HEK293 (cell line): ENCODE measurements around the gene KIR3DL3.

ENCODE experiments used
- CTCF ChIA-PET: fragments of 350-600 bp; formaldehyde crosslinking; extraction: SDS; loops from one replicate; lab custom pipeline; 2021; ENCODE audit warnings: antibody characterized with exemption; lab: Yijun Ruan, JAX
- POLR2A ChIA-PET: fragments of 300-600 bp; formaldehyde crosslinking; extraction: SDS; loops from one replicate; lab custom pipeline; 2020; ENCODE audit warnings: antibody characterized with exemption, inconsistent platforms; lab: Yijun Ruan, JAX
- H3K27ac ChIP-seq: fragments of 200-500 bp; sonication (Bioruptor generic); 2 replicates; pipeline ENCODE4 v1.5.1; 2014; ENCODE audit warnings: low read depth, low read length, control low read depth, inconsistent platforms; ENCODE audit errors: extremely low read depth
- H3K36me3 ChIP-seq, 2 experiments: fragments of 200-500 bp in 1 of 2; sonication (Bioruptor generic) in 1 of 2; 1 replicate in 1 of 2; 2 replicates in 1 of 2; pipeline ENCODE4 v1.5.1; 2014 to 2017; ENCODE audit warnings: inconsistent platforms in 2 of 2, low read length in 2 of 2; ENCODE audit not compliant: control insufficient read depth in 2 of 2, insufficient read depth in 1 of 2
- H3K4me1 ChIP-seq: fragments of 200-500 bp; sonication (Bioruptor generic); 2 replicates; pipeline ENCODE4 v1.5.1; 2014; ENCODE audit warnings: mild to moderate bottlenecking, low read length, inconsistent platforms; ENCODE audit not compliant: control insufficient read depth, insufficient read depth
- H3K4me3 ChIP-seq: 2 replicates; pipeline ENCODE4 v1.5.1; 2011; ENCODE audit warnings: low read depth, mild to moderate bottlenecking, control low read depth, low read length, moderate library complexity
- H3K9me3 ChIP-seq: fragments of 200-500 bp; sonication (Bioruptor generic); 2 replicates; pipeline ENCODE4 v1.5.1; 2014; ENCODE audit warnings: low read depth, low read length, inconsistent platforms; ENCODE audit not compliant: control insufficient read depth, insufficient read depth
- BCL11B ChIP-seq: fragments of 450-650 bp; formaldehyde crosslinking; IDR thresholded peaks from 2 replicates; pipeline ENCODE4 v1.5.1; 2016; ENCODE audit warnings: low read depth, missing biosample characterization, missing genetic modification characterization
- GFI1B ChIP-seq: fragments of 450-650 bp; formaldehyde crosslinking; IDR thresholded peaks from 2 replicates; pipeline ENCODE4 v1.5.1; 2016; ENCODE audit warnings: missing biosample characterization, missing genetic modification characterization
- KLF7 ChIP-seq: fragments of 450-650 bp; formaldehyde crosslinking; IDR thresholded peaks from 2 replicates; pipeline ENCODE4 v1.5.1; 2016; ENCODE audit warnings: missing biosample characterization, missing genetic modification characterization, borderline replicate concordance
- REPIN1 ChIP-seq: fragments of 450-650 bp; formaldehyde crosslinking; IDR thresholded peaks from 2 replicates; pipeline ENCODE4 v1.5.1; 2017; ENCODE audit warnings: missing biosample characterization, missing genetic modification characterization, low read depth
- SP7 ChIP-seq: fragments of 450-650 bp; formaldehyde crosslinking; IDR thresholded peaks from 2 replicates; pipeline ENCODE4 v1.5.1; 2016; ENCODE audit warnings: missing biosample characterization, missing genetic modification characterization
- YY1 ChIP-seq: fragments of 450-650 bp; formaldehyde crosslinking; IDR thresholded peaks from 2 replicates; pipeline ENCODE4 v1.5.1; 2018; ENCODE audit warnings: missing biosample characterization, missing genetic modification characterization
- YY2 ChIP-seq: fragments of 450-650 bp; formaldehyde crosslinking; IDR thresholded peaks from 2 replicates; pipeline ENCODE4 v1.5.1; 2016; ENCODE audit warnings: missing biosample characterization, missing genetic modification characterization
- ZNF184 ChIP-seq: fragments of 450-650 bp; IDR thresholded peaks from 2 replicates; pipeline ENCODE4 v1.5.1; 2018; ENCODE audit warnings: missing biosample characterization, mild to moderate bottlenecking, missing genetic modification characterization
- ZNF202 ChIP-seq: fragments of 450-650 bp; formaldehyde crosslinking; IDR thresholded peaks from 2 replicates; pipeline ENCODE4 v1.5.1; 2016; ENCODE audit warnings: missing biosample characterization, missing genetic modification characterization, borderline replicate concordance
- ZNF211 ChIP-seq: fragments of 450-650 bp; formaldehyde crosslinking; IDR thresholded peaks from 2 replicates; pipeline ENCODE4 v1.5.1; 2016; ENCODE audit warnings: low read depth, missing biosample characterization, missing genetic modification characterization
- ZNF221 ChIP-seq: fragments of 450-650 bp; formaldehyde crosslinking; IDR thresholded peaks from 2 replicates; pipeline ENCODE4 v1.5.1; 2017; ENCODE audit warnings: missing biosample characterization, missing genetic modification characterization, borderline replicate concordance
- ZNF23 ChIP-seq: fragments of 450-650 bp; formaldehyde crosslinking; IDR thresholded peaks from 2 replicates; pipeline ENCODE4 v1.5.1; 2016; ENCODE audit warnings: missing biosample characterization, missing genetic modification characterization, borderline replicate concordance
- ZNF24 ChIP-seq: fragments of 450-650 bp; formaldehyde crosslinking; IDR thresholded peaks from 2 replicates; pipeline ENCODE4 v1.5.1; 2016; ENCODE audit warnings: missing biosample characterization, missing genetic modification characterization
- ZNF274 ChIP-seq, 2 experiments: fragments of 200-500 bp in 1 of 2; fragments of 450-650 bp in 1 of 2; sonication (Bioruptor generic) in 1 of 2; formaldehyde crosslinking in 1 of 2; IDR thresholded peaks; 2 replicates each; pipeline versions ENCODE4 v1.5.1 to v1.6.1; 2014 to 2016; ENCODE audit warnings: borderline replicate concordance in 1 of 2, inconsistent platforms in 1 of 2, low read length in 1 of 2, missing biosample characterization in 1 of 2, missing genetic modification characterization in 1 of 2
- ZNF366 ChIP-seq: fragments of 450-650 bp; formaldehyde crosslinking; conservative IDR thresholded peaks from 2 replicates; pipeline ENCODE4 v1.5.1; 2016; ENCODE audit warnings: missing biosample characterization, missing genetic modification characterization
- ZNF530 ChIP-seq: fragments of 450-650 bp; formaldehyde crosslinking; IDR thresholded peaks from 2 replicates; pipeline ENCODE4 v1.5.1; 2016; ENCODE audit warnings: low read depth, missing biosample characterization, missing genetic modification characterization
- ZNF654 ChIP-seq: fragments of 450-650 bp; formaldehyde crosslinking; IDR thresholded peaks from 2 replicates; pipeline ENCODE4 v1.5.1; 2016; ENCODE audit warnings: low read depth, missing biosample characterization, missing genetic modification characterization
- ZNF701 ChIP-seq: fragments of 450-650 bp; formaldehyde crosslinking; IDR thresholded peaks from 2 replicates; pipeline ENCODE4 v1.5.1; 2016; ENCODE audit warnings: missing biosample characterization, missing genetic modification characterization
- ZNF76 ChIP-seq: fragments of 450-650 bp; formaldehyde crosslinking; IDR thresholded peaks from 2 replicates; pipeline ENCODE4; 2016; ENCODE audit warnings: low read depth, missing biosample characterization, missing genetic modification characterization, borderline replicate concordance
- ZSCAN16 ChIP-seq: fragments of 450-650 bp; formaldehyde crosslinking; IDR thresholded peaks from 2 replicates; pipeline ENCODE4 v1.5.1; 2016; ENCODE audit warnings: missing biosample characterization, missing genetic modification characterization
- TF ChIP-seq, protein P1 (sequence below): fragments of 450-650 bp; formaldehyde crosslinking; IDR thresholded peaks from 2 replicates; pipeline ENCODE4 v1.5.1; 2016; ENCODE audit warnings: missing biosample characterization, missing genetic modification characterization, borderline replicate concordance
- TF ChIP-seq, protein P2 (sequence below): fragments of 450-650 bp; formaldehyde crosslinking; IDR thresholded peaks from 2 replicates; pipeline ENCODE4 v1.5.1; 2016; ENCODE audit warnings: missing biosample characterization, missing genetic modification characterization
- TF ChIP-seq, protein P3 (sequence below): fragments of 450-650 bp; formaldehyde crosslinking; IDR thresholded peaks from 2 replicates; pipeline ENCODE4 v1.5.1; 2016; ENCODE audit warnings: missing biosample characterization, missing genetic modification characterization, low read depth
- TF ChIP-seq, protein P4 (sequence below): fragments of 450-650 bp; formaldehyde crosslinking; IDR thresholded peaks from 2 replicates; pipeline ENCODE4 v1.5.1; 2016; ENCODE audit warnings: missing biosample characterization, missing genetic modification characterization

KIR3DL3 gene

GRCh38 chr19:54691582-54692297 lies 32.5 kb upstream of the KIR3DL3 start:
- POLR2A ChIA-PET, result no interaction called here
- H3K4me1 ChIP-seq, result no peaks in the 10 kb centered on the region
- no peaks in the 10 kb centered on the region for H3K36me3 ChIP-seq
- no peak overlapping the region for H3K4me3 ChIP-seq
- CTCF ChIA-PET, result interaction anchor here (0.7 kb wide), 1 partner anchor 17 kb away, joined by 3 read pairs; no protein-coding TSS in a partner anchor
- no peak overlapping the region for H3K27ac ChIP-seq
- TF ChIP-seq ZNF701 (no peak), GFI1B (tag by site-specific recombination) (no peak), REPIN1 (tag by site-specific recombination) (no peak), ZNF221 (tag by site-specific recombination) (no peak), ZNF366 (tag by site-specific recombination) (no peak), ZNF202 (tag by site-specific recombination) (no peak), ZNF184 (tag by site-specific recombination) (no peak), YY1 (tag by site-specific recombination) (no peak), ZNF24 (no peak), ZNF211 (tag by site-specific recombination) (no peak), ZNF530 (tag by site-specific recombination) (no peak), ZNF76 (tag by site-specific recombination) (no peak), SP7 (tag by site-specific recombination) (no peak), ZNF23 (no peak), KLF7 (tag by site-specific recombination) (no peak)
- TF ChIP-seq, protein P1, sequence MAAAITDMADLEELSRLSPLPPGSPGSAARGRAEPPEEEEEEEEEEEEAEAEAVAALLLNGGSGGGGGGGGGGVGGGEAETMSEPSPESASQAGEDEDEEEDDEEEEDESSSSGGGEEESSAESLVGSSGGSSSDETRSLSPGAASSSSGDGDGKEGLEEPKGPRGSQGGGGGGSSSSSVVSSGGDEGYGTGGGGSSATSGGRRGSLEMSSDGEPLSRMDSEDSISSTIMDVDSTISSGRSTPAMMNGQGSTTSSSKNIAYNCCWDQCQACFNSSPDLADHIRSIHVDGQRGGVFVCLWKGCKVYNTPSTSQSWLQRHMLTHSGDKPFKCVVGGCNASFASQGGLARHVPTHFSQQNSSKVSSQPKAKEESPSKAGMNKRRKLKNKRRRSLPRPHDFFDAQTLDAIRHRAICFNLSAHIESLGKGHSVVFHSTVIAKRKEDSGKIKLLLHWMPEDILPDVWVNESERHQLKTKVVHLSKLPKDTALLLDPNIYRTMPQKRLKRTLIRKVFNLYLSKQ, result no peak
- TF ChIP-seq, protein P2, sequence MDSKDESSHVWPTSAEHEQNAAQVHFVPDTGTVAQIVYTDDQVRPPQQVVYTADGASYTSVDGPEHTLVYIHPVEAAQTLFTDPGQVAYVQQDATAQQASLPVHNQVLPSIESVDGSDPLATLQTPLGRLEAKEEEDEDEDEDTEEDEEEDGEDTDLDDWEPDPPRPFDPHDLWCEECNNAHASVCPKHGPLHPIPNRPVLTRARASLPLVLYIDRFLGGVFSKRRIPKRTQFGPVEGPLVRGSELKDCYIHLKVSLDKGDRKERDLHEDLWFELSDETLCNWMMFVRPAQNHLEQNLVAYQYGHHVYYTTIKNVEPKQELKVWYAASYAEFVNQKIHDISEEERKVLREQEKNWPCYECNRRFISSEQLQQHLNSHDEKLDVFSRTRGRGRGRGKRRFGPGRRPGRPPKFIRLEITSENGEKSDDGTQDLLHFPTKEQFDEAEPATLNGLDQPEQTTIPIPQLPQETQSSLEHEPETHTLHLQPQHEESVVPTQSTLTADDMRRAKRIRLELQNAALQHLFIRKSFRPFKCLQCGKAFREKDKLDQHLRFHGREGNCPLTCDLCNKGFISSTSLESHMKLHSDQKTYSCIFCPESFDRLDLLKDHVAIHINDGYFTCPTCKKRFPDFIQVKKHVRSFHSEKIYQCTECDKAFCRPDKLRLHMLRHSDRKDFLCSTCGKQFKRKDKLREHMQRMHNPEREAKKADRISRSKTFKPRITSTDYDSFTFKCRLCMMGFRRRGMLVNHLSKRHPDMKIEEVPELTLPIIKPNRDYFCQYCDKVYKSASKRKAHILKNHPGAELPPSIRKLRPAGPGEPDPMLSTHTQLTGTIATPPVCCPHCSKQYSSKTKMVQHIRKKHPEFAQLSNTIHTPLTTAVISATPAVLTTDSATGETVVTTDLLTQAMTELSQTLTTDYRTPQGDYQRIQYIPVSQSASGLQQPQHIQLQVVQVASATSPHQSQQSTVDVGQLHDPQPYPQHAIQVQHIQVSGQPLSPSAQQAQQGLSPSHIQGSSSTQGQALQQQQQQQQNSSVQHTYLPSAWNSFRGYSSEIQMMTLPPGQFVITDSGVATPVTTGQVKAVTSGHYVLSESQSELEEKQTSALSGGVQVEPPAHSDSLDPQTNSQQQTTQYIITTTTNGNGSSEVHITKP (tag by site-specific recombination), result no peak
- TF ChIP-seq, protein P3, sequence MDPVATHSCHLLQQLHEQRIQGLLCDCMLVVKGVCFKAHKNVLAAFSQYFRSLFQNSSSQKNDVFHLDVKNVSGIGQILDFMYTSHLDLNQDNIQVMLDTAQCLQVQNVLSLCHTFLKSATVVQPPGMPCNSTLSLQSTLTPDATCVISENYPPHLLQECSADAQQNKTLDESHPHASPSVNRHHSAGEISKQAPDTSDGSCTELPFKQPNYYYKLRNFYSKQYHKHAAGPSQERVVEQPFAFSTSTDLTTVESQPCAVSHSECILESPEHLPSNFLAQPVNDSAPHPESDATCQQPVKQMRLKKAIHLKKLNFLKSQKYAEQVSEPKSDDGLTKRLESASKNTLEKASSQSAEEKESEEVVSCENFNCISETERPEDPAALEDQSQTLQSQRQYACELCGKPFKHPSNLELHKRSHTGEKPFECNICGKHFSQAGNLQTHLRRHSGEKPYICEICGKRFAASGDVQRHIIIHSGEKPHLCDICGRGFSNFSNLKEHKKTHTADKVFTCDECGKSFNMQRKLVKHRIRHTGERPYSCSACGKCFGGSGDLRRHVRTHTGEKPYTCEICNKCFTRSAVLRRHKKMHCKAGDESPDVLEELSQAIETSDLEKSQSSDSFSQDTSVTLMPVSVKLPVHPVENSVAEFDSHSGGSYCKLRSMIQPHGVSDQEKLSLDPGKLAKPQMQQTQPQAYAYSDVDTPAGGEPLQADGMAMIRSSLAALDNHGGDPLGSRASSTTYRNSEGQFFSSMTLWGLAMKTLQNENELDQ (tag by site-specific recombination), result no peak
- TF ChIP-seq, all 188 proteins: peak for 0
- no peaks in the 10 kb centered on the region for H3K9me3 ChIP-seq

DNA sequence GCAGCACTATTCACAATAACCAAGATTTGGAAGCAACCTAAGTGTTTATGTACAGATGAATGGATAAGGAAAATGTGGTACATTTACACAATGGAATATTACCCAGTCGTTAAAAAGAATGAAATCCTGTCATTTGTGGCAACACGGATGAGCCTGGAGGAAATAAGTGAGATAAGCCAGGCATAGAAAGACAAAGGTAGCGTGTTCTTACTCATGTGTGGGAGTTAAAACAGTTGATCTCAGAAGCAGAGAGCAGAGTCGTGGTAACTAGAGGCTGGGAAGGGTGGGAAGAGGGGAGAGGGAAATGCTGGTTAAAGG lies 32.0 kb upstream of the KIR3DL3 start:
- no peak overlapping the region for H3K4me3 ChIP-seq
- no peaks in the 10 kb centered on the region for H3K9me3 ChIP-seq
- POLR2A ChIA-PET, result no interaction called here
- no peaks in the 10 kb centered on the region for H3K4me1 ChIP-seq
- no peak overlapping the region for H3K27ac ChIP-seq
- no peaks in the 10 kb centered on the region for H3K36me3 ChIP-seq
- CTCF ChIA-PET, result interaction anchor here (0.7 kb wide), 1 partner anchor 18 kb away, joined by 3 read pairs; no protein-coding TSS in a partner anchor
- TF ChIP-seq ZSCAN16 (tag by site-specific recombination), result no peak
- TF ChIP-seq, protein P4, sequence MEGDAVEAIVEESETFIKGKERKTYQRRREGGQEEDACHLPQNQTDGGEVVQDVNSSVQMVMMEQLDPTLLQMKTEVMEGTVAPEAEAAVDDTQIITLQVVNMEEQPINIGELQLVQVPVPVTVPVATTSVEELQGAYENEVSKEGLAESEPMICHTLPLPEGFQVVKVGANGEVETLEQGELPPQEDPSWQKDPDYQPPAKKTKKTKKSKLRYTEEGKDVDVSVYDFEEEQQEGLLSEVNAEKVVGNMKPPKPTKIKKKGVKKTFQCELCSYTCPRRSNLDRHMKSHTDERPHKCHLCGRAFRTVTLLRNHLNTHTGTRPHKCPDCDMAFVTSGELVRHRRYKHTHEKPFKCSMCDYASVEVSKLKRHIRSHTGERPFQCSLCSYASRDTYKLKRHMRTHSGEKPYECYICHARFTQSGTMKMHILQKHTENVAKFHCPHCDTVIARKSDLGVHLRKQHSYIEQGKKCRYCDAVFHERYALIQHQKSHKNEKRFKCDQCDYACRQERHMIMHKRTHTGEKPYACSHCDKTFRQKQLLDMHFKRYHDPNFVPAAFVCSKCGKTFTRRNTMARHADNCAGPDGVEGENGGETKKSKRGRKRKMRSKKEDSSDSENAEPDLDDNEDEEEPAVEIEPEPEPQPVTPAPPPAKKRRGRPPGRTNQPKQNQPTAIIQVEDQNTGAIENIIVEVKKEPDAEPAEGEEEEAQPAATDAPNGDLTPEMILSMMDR (tag by site-specific recombination), result no peak
- TF ChIP-seq BCL11B, result no peak
- TF ChIP-seq YY2 (tag by site-specific recombination), result no peak
- no peak for TF ChIP-seq ZNF274 (IDR thresholded peaks at IDR 0.05; ENCODE audit: low read length)
- no peak for TF ChIP-seq ZNF274 (tag by site-specific recombination; IDR thresholded peaks at IDR 0.05; ENCODE audit: borderline replicate concordance)
- no peak for TF ChIP-seq ZNF654 (tag by site-specific recombination)
